Neural cell (in vitro differentiated cells): ENCODE data around the gene ATF7IP2. TPM values are rescaled to one million over a fixed set of nuclear protein-coding genes. Genes with fewer than 3 reads are reported as not detected.

Source experiments
- H2AFZ ChIP-seq: fragments of 200-600, 300-800 bp; sonication (generic), shearing (Covaris generic); 2 replicates; pipeline ENCODE4 v1.6.0; 2014; ENCODE audit warnings: low read depth, mild to moderate bottlenecking, antibody characterized with exemption, low read length, moderate library complexity
- H3F3A ChIP-seq: fragments of 200-600 bp; shearing (Covaris generic); 2 replicates; pipeline ENCODE4 v1.6.1; 2016; ENCODE audit warnings: mild to moderate bottlenecking, moderate library complexity, mixed read lengths, antibody characterized with exemption, low read length; ENCODE audit not compliant: insufficient read depth, poor library complexity, severe bottlenecking
- H3K27ac ChIP-seq: fragments of 200-600, 300-800 bp; sonication (generic), shearing (Covaris generic); 2 replicates; pipeline ENCODE4 v1.5.1; 2014; ENCODE audit warnings: mild to moderate bottlenecking, low read length, moderate library complexity
- H3K27me3 ChIP-seq: fragments of 300-800, 200-600 bp; sonication (generic), shearing (Covaris generic); 2 replicates; pipeline ENCODE4 v1.6.0; 2014; ENCODE audit warnings: mild to moderate bottlenecking, low read depth, low read length, moderate library complexity; ENCODE audit not compliant: insufficient read depth
- H3K36me3 ChIP-seq: fragments of 300-800, 200-600 bp; sonication (generic), shearing (Covaris generic); 2 replicates; pipeline ENCODE4 v1.5.1; 2014; ENCODE audit warnings: mild to moderate bottlenecking, antibody characterized with exemption, low read length, moderate library complexity; ENCODE audit not compliant: insufficient read depth
- H3K4me2 ChIP-seq: fragments of 300-800, 200-600 bp; sonication (generic), shearing (Covaris generic); 2 replicates; pipeline ENCODE4 v1.6.0; 2014; ENCODE audit warnings: mild to moderate bottlenecking, low read length
- H3K4me3 ChIP-seq: fragments of 300-800, 200-600 bp; sonication (generic), shearing (Covaris generic); 2 replicates; pipeline ENCODE4 v1.5.1; 2014; ENCODE audit warnings: mild to moderate bottlenecking, low read length, moderate library complexity
- H3K79me2 ChIP-seq: fragments of 200-600 bp; shearing (Covaris generic); replicated peaks from 2 replicates; pipeline ENCODE4 v1.6.0; 2014; ENCODE audit warnings: mild to moderate bottlenecking, low read length, moderate library complexity; ENCODE audit not compliant: insufficient read depth
- H3K9ac ChIP-seq: fragments of 300-800, 200-600 bp; sonication (generic), shearing (Covaris generic); 2 replicates; pipeline ENCODE4 v1.6.1; 2016; ENCODE audit warnings: mild to moderate bottlenecking, low read length, mixed read lengths
- H3K9me2 ChIP-seq: fragments of 200-600 bp; shearing (Covaris generic); 2 replicates; pipeline ENCODE4 v1.6.1; 2016; ENCODE audit warnings: mild to moderate bottlenecking, low read length, mixed read lengths; ENCODE audit not compliant: insufficient read depth
- H3K9me3 ChIP-seq: fragments of 200-600, 300-800 bp; sonication (generic), shearing (Covaris generic); 2 replicates; pipeline ENCODE4 v1.6.1; 2016; ENCODE audit warnings: mild to moderate bottlenecking, mixed run types, low read length, moderate library complexity, mixed read lengths
- H4K20me1 ChIP-seq: fragments of 200-600 bp; shearing (Covaris generic); 2 replicates; pipeline ENCODE4 v1.6.1; 2016; ENCODE audit warnings: mild to moderate bottlenecking, mixed run types; ENCODE audit not compliant: insufficient read depth
- EP300 ChIP-seq: fragments of 450-650 bp; conservative IDR thresholded peaks from 2 replicates; pipeline ENCODE4 v1.6.1; 2014; ENCODE audit warnings: antibody characterized with exemption, mild to moderate bottlenecking, moderate library complexity; ENCODE audit not compliant: poor library complexity, severe bottlenecking
- EZH2 ChIP-seq: fragments of 200-600, 300-800 bp; shearing (Covaris generic), sonication (generic); IDR thresholded peaks from 2 replicates; pipeline ENCODE4 v1.6.1; 2014; ENCODE audit warnings: antibody characterized with exemption, low read length, borderline replicate concordance, mild to moderate bottlenecking; ENCODE audit not compliant: insufficient read depth, poor library complexity, severe bottlenecking
- MXI1 ChIP-seq: fragments of 450-650 bp; conservative IDR thresholded peaks from 2 replicates; pipeline ENCODE4 v1.6.1; 2014; ENCODE audit warnings: antibody characterized with exemption, mild to moderate bottlenecking; ENCODE audit not compliant: poor library complexity, severe bottlenecking
- POLR2AphosphoS5 ChIP-seq: IDR thresholded peaks from 2 replicates; pipeline ENCODE4 v1.6.1; 2012
- RAD21 ChIP-seq: fragments of 450-650 bp; conservative IDR thresholded peaks from 2 replicates; pipeline ENCODE4 v1.6.1; 2014; ENCODE audit warnings: antibody characterized with exemption, mild to moderate bottlenecking, moderate library complexity
- REST ChIP-seq: IDR thresholded peaks from 2 replicates; pipeline ENCODE4 v1.6.1; 2012; ENCODE audit warnings: borderline replicate concordance
- SMC3 ChIP-seq: fragments of 450-650 bp; conservative IDR thresholded peaks from 2 replicates; pipeline ENCODE4 v1.6.1; 2014; ENCODE audit warnings: antibody characterized with exemption, mild to moderate bottlenecking, moderate library complexity; ENCODE audit not compliant: poor library complexity
- TAF1 ChIP-seq: IDR thresholded peaks from 2 replicates; pipeline ENCODE4 v1.6.1; 2012; ENCODE audit warnings: low read depth
- polyA plus RNA-seq: library from polyadenylated mRNA; depleted of rRNA; stranded (reverse); fragments of >200 nt; gene quantifications from 2 replicates; pipeline ENCODE4 v1.2.3, GENCODE V29; 2014
- TF ChIP-seq, protein P1 (sequence below): fragments of 450-650 bp; IDR thresholded peaks from 2 replicates; pipeline ENCODE4 v1.5.1; 2014; ENCODE audit warnings: antibody characterized with exemption, mild to moderate bottlenecking, moderate library complexity; ENCODE audit not compliant: poor library complexity, severe bottlenecking

Gene ATF7IP2
- polyA plus RNA-seq, 1 donor from 2014 or later: 20.9 TPM

DNA sequence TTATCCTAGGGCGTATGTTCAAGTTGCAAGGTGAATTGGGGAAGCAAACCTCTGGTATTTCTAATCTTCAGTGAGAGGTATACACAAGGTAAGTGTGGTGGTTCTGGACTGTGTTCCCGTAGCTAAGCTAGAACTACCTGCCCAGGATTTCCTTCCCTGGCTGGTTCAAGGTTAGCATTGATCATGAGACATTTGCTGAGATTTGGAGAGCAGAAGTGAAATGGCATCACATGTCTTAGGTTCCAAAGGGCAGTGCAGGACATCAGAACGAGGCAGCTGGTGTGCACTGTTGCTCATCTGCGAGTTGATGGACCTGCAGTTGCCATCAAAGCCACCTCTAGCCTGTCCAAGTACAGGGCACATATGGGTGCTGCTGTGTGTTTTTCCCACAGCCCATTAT lies 99.3 kb downstream of the ATF7IP2 start:
- no peaks in the 10 kb centered on the region for H3F3A ChIP-seq
- no peak overlapping the region for H3K4me3 ChIP-seq
- no peaks in the 10 kb centered on the region for H3K9me3 ChIP-seq
- no peaks in the 10 kb centered on the region for H3K27me3 ChIP-seq
- no peaks in the 10 kb centered on the region for H3K36me3 ChIP-seq
- H3K4me2 ChIP-seq: no peak overlapping the region
- TF ChIP-seq REST: no peak
- no peak for TF ChIP-seq MXI1
- no peak for TF ChIP-seq SMC3
- TF ChIP-seq RAD21: no peak
- TF ChIP-seq, protein P1, sequence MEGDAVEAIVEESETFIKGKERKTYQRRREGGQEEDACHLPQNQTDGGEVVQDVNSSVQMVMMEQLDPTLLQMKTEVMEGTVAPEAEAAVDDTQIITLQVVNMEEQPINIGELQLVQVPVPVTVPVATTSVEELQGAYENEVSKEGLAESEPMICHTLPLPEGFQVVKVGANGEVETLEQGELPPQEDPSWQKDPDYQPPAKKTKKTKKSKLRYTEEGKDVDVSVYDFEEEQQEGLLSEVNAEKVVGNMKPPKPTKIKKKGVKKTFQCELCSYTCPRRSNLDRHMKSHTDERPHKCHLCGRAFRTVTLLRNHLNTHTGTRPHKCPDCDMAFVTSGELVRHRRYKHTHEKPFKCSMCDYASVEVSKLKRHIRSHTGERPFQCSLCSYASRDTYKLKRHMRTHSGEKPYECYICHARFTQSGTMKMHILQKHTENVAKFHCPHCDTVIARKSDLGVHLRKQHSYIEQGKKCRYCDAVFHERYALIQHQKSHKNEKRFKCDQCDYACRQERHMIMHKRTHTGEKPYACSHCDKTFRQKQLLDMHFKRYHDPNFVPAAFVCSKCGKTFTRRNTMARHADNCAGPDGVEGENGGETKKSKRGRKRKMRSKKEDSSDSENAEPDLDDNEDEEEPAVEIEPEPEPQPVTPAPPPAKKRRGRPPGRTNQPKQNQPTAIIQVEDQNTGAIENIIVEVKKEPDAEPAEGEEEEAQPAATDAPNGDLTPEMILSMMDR: no peak
- no peak for TF ChIP-seq EZH2
- TF ChIP-seq EP300: no peak
- TF ChIP-seq POLR2AphosphoS5: no peak
- no peak for TF ChIP-seq TAF1
- no peaks in the 10 kb centered on the region for H4K20me1 ChIP-seq
- H2AFZ ChIP-seq: no peak overlapping the region
- H3K9ac ChIP-seq: no peak overlapping the region
- H3K9me2 ChIP-seq: no peaks in the 10 kb centered on the region
- no peak overlapping the region for H3K27ac ChIP-seq
- no peaks in the 10 kb centered on the region for H3K79me2 ChIP-seq

- Histone ChIP-seq H2AFZ (no peak overlapping the region), H3K27ac (no peak overlapping the region), H3K9ac (no peak overlapping the region), H3K36me3 (no peaks in the 10 kb centered on the region), H3K9me3 (no peaks in the 10 kb centered on the region), H3K27me3 (no peaks in the 10 kb centered on the region), H3K4me3 (no peak overlapping the region), H3K79me2 (no peaks in the 10 kb centered on the region), H4K20me1 (no peaks in the 10 kb centered on the region), H3F3A (no peaks in the 10 kb centered on the region), H3K9me2 (no peaks in the 10 kb centered on the region), H3K4me2 (no peak overlapping the region)
- no peak for TF ChIP-seq POLR2AphosphoS5
- no peak for TF ChIP-seq MXI1
- TF ChIP-seq SMC3: no peak
- TF ChIP-seq REST: no peak
- TF ChIP-seq EZH2: no peak
- no peak for TF ChIP-seq EP300
- TF ChIP-seq TAF1: no peak
- no peak for TF ChIP-seq RAD21
- TF ChIP-seq, protein P1: no peak
Observed at GRCh38 chr16:10485698-10486382, 100.0 kb downstream of the ATF7IP2 start.
